ENCODE measurements around the gene SYT1.

- TF ChIP-seq CTCF (IDR thresholded peaks at IDR 0.05; ENCODE audit: low read depth, low read length) (no peak), MAX (IDR thresholded peaks at IDR 0.05; ENCODE audit: low read depth, low read length) (no peak), POLR2A (IDR thresholded peaks at IDR 0.05; ENCODE audit: extremely low read depth, insufficient read length) (no peak)
Observed at GRCh38 chr12:79238246-79238645, 373.7 kb downstream of the SYT1 start.
